Epithelial cell of esophagus (primary cell): ENCODE measurements around the gene PTGES2.

Experiments used
- DNase-seq: peaks from one replicate; pipeline ENCODE4 v3.0.0; 2010; ENCODE audit warnings: low read depth
- H3K4me3 ChIP-seq: 2 replicates; pipeline ENCODE4 v1.5.1; 2011; ENCODE audit warnings: mild to moderate bottlenecking, low read length, control low read depth
- CTCF ChIP-seq: IDR thresholded peaks from 2 replicates; pipeline ENCODE4 v1.5.1; 2011; ENCODE audit warnings: low read depth, mild to moderate bottlenecking, low read length, control low read depth, inconsistent platforms; ENCODE audit not compliant: insufficient read depth; ENCODE audit errors: missing control alignments

Gene PTGES2

GRCh38 chr9:128143525-128144238 lies 16.2 kb upstream of the PTGES2 start:
- TF ChIP-seq CTCF, result no peak
- DNase-seq, result no peak
- no peak overlapping the region for H3K4me3 ChIP-seq

GRCh38 chr9:128142596-128142995 lies 15.1 kb upstream of the PTGES2 start:
- no peak for TF ChIP-seq CTCF
- no peak overlapping the region for H3K4me3 ChIP-seq
- DNase-seq, result no peak

GRCh38 chr9:128142061-128142460 lies 14.5 kb upstream of the PTGES2 start:
- H3K4me3 ChIP-seq, result no peak overlapping the region
- no peak for DNase-seq
- TF ChIP-seq CTCF, result no peak

- no peak for DNase-seq
- TF ChIP-seq CTCF, result no peak
- no peak overlapping the region for H3K4me3 ChIP-seq
Observed at GRCh38 chr9:128141604-128142003, 14.1 kb upstream of the PTGES2 start.

GRCh38 chr9:128139621-128140020 lies 12.1 kb upstream of the PTGES2 start:
- H3K4me3 ChIP-seq, result no peak overlapping the region

GRCh38 chr9:128138001-128138400 lies 10.5 kb upstream of the PTGES2 start:
- H3K4me3 ChIP-seq, result no peak overlapping the region
- TF ChIP-seq CTCF, result no peak
- no peak for DNase-seq

More at GRCh38 chr9:128139621-128140020, 12.1 kb upstream of the PTGES2 start:
- no peak for TF ChIP-seq CTCF
- DNase-seq, result no peak
